ENCODE data around the gene THRB.

DNA sequence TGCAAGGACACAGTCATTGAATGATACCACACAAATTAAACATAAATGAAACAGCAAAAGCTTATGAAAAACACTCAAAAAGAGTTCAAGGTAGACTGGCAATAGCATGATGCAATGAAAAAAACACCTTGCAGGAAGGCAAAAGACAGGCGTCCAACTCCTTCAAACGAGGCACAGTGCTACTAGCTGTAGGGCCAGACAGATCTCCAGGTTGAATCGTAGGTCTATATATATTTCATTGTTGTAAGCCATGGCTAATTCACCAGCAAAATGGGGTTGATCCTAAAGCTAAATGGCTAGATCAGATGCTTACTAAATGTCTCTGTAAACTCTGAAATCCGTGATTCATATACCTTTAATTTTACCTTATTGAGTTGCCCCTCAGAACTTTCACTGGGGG lies 94.2 kb downstream of the THRB start:
- no peak for TF ChIP-seq EZH2phosphoT487 (IDR thresholded peaks at IDR 0.05; ENCODE audit: low read depth, severe bottlenecking, unreplicated experiment)
- TF ChIP-seq, protein P1, sequence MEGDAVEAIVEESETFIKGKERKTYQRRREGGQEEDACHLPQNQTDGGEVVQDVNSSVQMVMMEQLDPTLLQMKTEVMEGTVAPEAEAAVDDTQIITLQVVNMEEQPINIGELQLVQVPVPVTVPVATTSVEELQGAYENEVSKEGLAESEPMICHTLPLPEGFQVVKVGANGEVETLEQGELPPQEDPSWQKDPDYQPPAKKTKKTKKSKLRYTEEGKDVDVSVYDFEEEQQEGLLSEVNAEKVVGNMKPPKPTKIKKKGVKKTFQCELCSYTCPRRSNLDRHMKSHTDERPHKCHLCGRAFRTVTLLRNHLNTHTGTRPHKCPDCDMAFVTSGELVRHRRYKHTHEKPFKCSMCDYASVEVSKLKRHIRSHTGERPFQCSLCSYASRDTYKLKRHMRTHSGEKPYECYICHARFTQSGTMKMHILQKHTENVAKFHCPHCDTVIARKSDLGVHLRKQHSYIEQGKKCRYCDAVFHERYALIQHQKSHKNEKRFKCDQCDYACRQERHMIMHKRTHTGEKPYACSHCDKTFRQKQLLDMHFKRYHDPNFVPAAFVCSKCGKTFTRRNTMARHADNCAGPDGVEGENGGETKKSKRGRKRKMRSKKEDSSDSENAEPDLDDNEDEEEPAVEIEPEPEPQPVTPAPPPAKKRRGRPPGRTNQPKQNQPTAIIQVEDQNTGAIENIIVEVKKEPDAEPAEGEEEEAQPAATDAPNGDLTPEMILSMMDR (IDR thresholded peaks at IDR 0.05; ENCODE audit: poor library complexity) = no peak
